Measurements from ENCODE around the gene TNIK. TPM values are rescaled to one million over a fixed set of nuclear protein-coding genes. Genes with fewer than 3 reads are reported as not detected.

Gene TNIK
- polyA plus RNA-seq, 1 donor from 2014 or later: 19.3 TPM

- no peaks in the 10 kb centered on the region for H3K36me3 ChIP-seq (ENCODE audit: insufficient read depth, low read length)
- H3K27me3 ChIP-seq (ENCODE audit: insufficient read depth, low read depth, low read length): peaks cover 17% of the 10 kb centered on the region
- H3K9me2 ChIP-seq (ENCODE audit: insufficient read depth, low read length): no peaks in the 10 kb centered on the region
- no peaks in the 10 kb centered on the region for H3K79me2 ChIP-seq (replicated peaks; ENCODE audit: insufficient read depth, low read length)
- H3K4me3 ChIP-seq (ENCODE audit: low read length): no peak overlapping the region
- H3K9me3 ChIP-seq (ENCODE audit: low read length): no peaks in the 10 kb centered on the region
- no peaks in the 10 kb centered on the region for H3F3A ChIP-seq (ENCODE audit: insufficient read depth, low read length, poor library complexity, severe bottlenecking)
- no peak for TF ChIP-seq MXI1 (conservative IDR thresholded peaks at IDR 0.05; ENCODE audit: poor library complexity, severe bottlenecking)
- TF ChIP-seq CTCF (IDR thresholded peaks at IDR 0.05; ENCODE audit: poor library complexity, severe bottlenecking): no peak
- H2AFZ ChIP-seq (ENCODE audit: low read depth, low read length): no peak overlapping the region
- no peaks in the 10 kb centered on the region for H4K20me1 ChIP-seq (ENCODE audit: insufficient read depth)
- no peak overlapping the region for H3K4me2 ChIP-seq (ENCODE audit: low read length)
- no peak overlapping the region for H3K9ac ChIP-seq (ENCODE audit: low read length)
- H3K27ac ChIP-seq (ENCODE audit: low read length): no peak overlapping the region
Observed at GRCh38 chr3:171190668-171191067, 269.5 kb downstream of the TNIK start.

DNA sequence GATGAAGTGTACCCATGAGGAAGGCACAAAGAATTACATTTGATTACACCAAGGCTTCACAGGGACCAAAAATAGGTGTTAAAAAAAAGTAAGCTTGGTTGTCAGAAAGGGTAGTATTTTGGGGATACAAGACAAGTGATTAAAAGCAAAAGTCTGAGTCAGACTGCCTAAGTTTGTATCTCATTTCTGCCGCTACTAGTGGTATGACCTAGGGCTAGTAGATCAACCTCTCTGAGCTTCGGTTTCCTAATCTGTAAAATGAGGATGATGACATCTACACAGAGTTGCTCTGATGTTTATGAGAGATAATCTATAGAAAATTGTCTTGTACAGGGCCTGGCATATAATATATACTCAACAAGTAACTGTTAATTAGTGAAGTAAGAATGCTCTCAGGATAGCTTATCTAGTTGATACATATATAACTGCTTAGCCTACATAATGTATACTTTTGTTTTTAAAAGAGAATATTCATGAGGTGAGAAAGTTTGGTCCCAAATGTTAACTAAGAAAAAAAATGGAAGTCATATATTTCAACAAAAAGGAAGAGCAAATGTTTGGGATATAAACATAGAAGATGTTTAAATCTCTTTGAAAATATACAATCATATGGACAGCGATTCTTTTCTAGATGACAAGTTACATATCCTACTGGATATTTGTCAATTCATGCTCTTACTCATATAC lies 270.7 kb downstream of the TNIK start:
- Histone ChIP-seq H3K36me3 (ENCODE audit: insufficient read depth, low read length) (no peaks in the 10 kb centered on the region), H3K4me2 (ENCODE audit: low read length) (no peak overlapping the region), H4K20me1 (ENCODE audit: insufficient read depth) (no peaks in the 10 kb centered on the region), H3K79me2 (replicated peaks; ENCODE audit: insufficient read depth, low read length) (no peaks in the 10 kb centered on the region), H3K9ac (ENCODE audit: low read length) (no peak overlapping the region), H3K27me3 (ENCODE audit: insufficient read depth, low read depth, low read length) (peaks cover 17% of the 10 kb centered on the region), H3K27ac (ENCODE audit: low read length) (no peak overlapping the region), H3K9me3 (ENCODE audit: low read length) (no peaks in the 10 kb centered on the region), H3K4me3 (ENCODE audit: low read length) (no peak overlapping the region), H2AFZ (ENCODE audit: low read depth, low read length) (no peak overlapping the region), H3K9me2 (ENCODE audit: insufficient read depth, low read length) (no peaks in the 10 kb centered on the region), H3F3A (ENCODE audit: insufficient read depth, low read length, poor library complexity, severe bottlenecking) (no peaks in the 10 kb centered on the region)
- TF ChIP-seq CTCF (IDR thresholded peaks at IDR 0.05; ENCODE audit: poor library complexity, severe bottlenecking) (no peak), MXI1 (conservative IDR thresholded peaks at IDR 0.05; ENCODE audit: poor library complexity, severe bottlenecking) (no peak), EP300 (conservative IDR thresholded peaks at IDR 0.05; ENCODE audit: poor library complexity, severe bottlenecking) (no peak), RAD21 (conservative IDR thresholded peaks at IDR 0.05) (no peak), EZH2 (IDR thresholded peaks at IDR 0.05; ENCODE audit: borderline replicate concordance, insufficient read depth, low read length, poor library complexity, severe bottlenecking) (no peak), SMC3 (conservative IDR thresholded peaks at IDR 0.05; ENCODE audit: poor library complexity) (no peak), TAF1 (IDR thresholded peaks at IDR 0.05; ENCODE audit: low read depth) (no peak), REST (IDR thresholded peaks at IDR 0.05; ENCODE audit: borderline replicate concordance) (no peak), POLR2AphosphoS5 (IDR thresholded peaks at IDR 0.05) (no peak)
